B cell (primary cell): Measurements from ENCODE around the gene CRTC3. TPM values are rescaled to one million over a fixed set of nuclear protein-coding genes. Genes with fewer than 3 reads are reported as not detected.
A peak's percentile ranks its signal among the peaks of the same experiment; 100 is the strongest.

ENCODE experiments used
- ATAC-seq: fragments of 200-7000 bp; cut with Tn5 transposase; one replicate; pipeline ENCODE4 v1.10.0; 2021; ENCODE audit warnings: low read depth, mild to moderate bottlenecking, moderate number of reproducible peaks, moderate library complexity
- CTCF ChIA-PET: fragments of 350-600 bp; sonication (Branson Sonifier 250); formaldehyde crosslinking; loops from one replicate; lab custom pipeline; 2021; ENCODE audit warnings: antibody characterized with exemption, inconsistent platforms; lab: Charles Lee
- POLR2A ChIA-PET: fragments of 350-600 bp; sonication (Branson Sonifier 250); formaldehyde crosslinking; loops from one replicate; lab custom pipeline; 2021; ENCODE audit warnings: antibody characterized with exemption; lab: Charles Lee
- DNase-seq: peaks from one replicate; pipeline ENCODE4 v3.0.0; 2013
- H2AFZ ChIP-seq: 2 replicates; pipeline ENCODE4 v1.6.1; 2012; ENCODE audit warnings: mild to moderate bottlenecking, low read depth, low read length; ENCODE audit not compliant: insufficient read depth, poor library complexity, severe bottlenecking
- H3K27ac ChIP-seq, 2 donors: 1 replicate in 1 of 2; 2 replicates in 1 of 2; pipeline ENCODE4 v1.5.1; 2012 to 2013; ENCODE audit warnings: low read length in 2 of 2, mild to moderate bottlenecking in 2 of 2, moderate library complexity in 1 of 2
- H3K27me3 ChIP-seq, 4 experiments: fragments of 200-600 bp in 1 of 4; sonication (generic) in 1 of 4; replicated peaks in 1 of 4; 1 replicate in 2 of 4; 2 replicates in 2 of 4; pipeline versions ENCODE4 v1.6.1 to v1.7.0; 2013 to 2016; ENCODE audit warnings: low read length in 3 of 4, mild to moderate bottlenecking in 2 of 4, mixed read lengths in 1 of 4, moderate library complexity in 1 of 4; ENCODE audit not compliant: insufficient read depth in 4 of 4, control insufficient read depth in 3 of 4; ENCODE audit errors: control extremely low read depth in 1 of 4
- H3K36me3 ChIP-seq, 2 experiments: replicated peaks in 1 of 2; 1 replicate in 1 of 2; 2 replicates in 1 of 2; pipeline versions ENCODE4 v1.6.1 to v1.7.1; 2013; ENCODE audit warnings: low read length in 1 of 2; ENCODE audit not compliant: insufficient read depth in 2 of 2, control insufficient read depth in 1 of 2; ENCODE audit errors: control extremely low read depth in 1 of 2, extremely low read depth in 1 of 2
- H3K4me1 ChIP-seq, 2 donors: fragments of 200-600 bp in 1 of 2; sonication (generic) in 1 of 2; 1 replicate in 1 of 2; 2 replicates in 1 of 2; pipeline versions ENCODE4 v1.5.1 to v1.6.1; 2013 to 2017; ENCODE audit warnings: low read length in 2 of 2; ENCODE audit not compliant: control insufficient read depth in 2 of 2, insufficient read depth in 2 of 2
- H3K4me2 ChIP-seq: replicated peaks from 2 replicates; pipeline ENCODE3; 2012; ENCODE audit warnings: mild to moderate bottlenecking, low read depth, low read length; ENCODE audit not compliant: poor library complexity, severe bottlenecking
- H3K4me3 ChIP-seq, 5 experiments: fragments of 200-600 bp in 1 of 5; sonication (generic) in 1 of 5; 1 replicate in 3 of 5; 2 replicates in 2 of 5; pipeline versions ENCODE4 v1.5.1 to v1.7.0; 2011 to 2016; ENCODE audit warnings: low read length in 4 of 5, mild to moderate bottlenecking in 4 of 5, low read depth in 2 of 5, control low read depth in 1 of 5, moderate library complexity in 1 of 5; ENCODE audit not compliant: insufficient read depth in 1 of 5; ENCODE audit errors: control extremely low read depth in 1 of 5, extremely low read depth in 1 of 5
- H3K79me2 ChIP-seq: fragments of 200-600 bp; sonication (generic); one replicate; pipeline ENCODE4 v1.6.0; 2016; ENCODE audit warnings: low read length; ENCODE audit not compliant: control insufficient read depth, insufficient read depth
- H3K9ac ChIP-seq: fragments of 200-600 bp; sonication (generic); 2 replicates; pipeline ENCODE4 v1.6.1; 2017; ENCODE audit warnings: mild to moderate bottlenecking, low read length, moderate library complexity
- H3K9me3 ChIP-seq, 3 donors: one replicate each; pipeline versions ENCODE4 v1.6.1 to v1.7.1; 2013; ENCODE audit warnings: low read length in 2 of 3; ENCODE audit not compliant: control insufficient read depth in 2 of 3, insufficient read depth in 1 of 3; ENCODE audit errors: control extremely low read depth in 1 of 3
- H4K20me1 ChIP-seq: 2 replicates; pipeline ENCODE4 v1.6.0; 2012; ENCODE audit warnings: mild to moderate bottlenecking, low read length; ENCODE audit not compliant: insufficient read depth, control insufficient read depth, poor library complexity, severe bottlenecking
- H3K27ac Mint-ChIP-seq: one replicate; pipeline ENCODE4 v1.8.0; 2021; ENCODE audit warnings: mixed read lengths
- H3K27me3 Mint-ChIP-seq: one replicate; pipeline ENCODE4 v1.8.0; 2021; ENCODE audit warnings: mixed read lengths
- H3K4me1 Mint-ChIP-seq: one replicate; pipeline ENCODE4 v1.8.0; 2021; ENCODE audit warnings: mixed read lengths
- H3K4me3 Mint-ChIP-seq: one replicate; pipeline ENCODE4 v1.8.0; 2021; ENCODE audit warnings: mixed read lengths
- H3K9me3 Mint-ChIP-seq: one replicate; pipeline ENCODE4 v1.8.0; 2022; ENCODE audit warnings: mixed read lengths; ENCODE audit not compliant: insufficient read depth
- EZH2 ChIP-seq: IDR thresholded peaks from 2 replicates; pipeline ENCODE4 v1.6.1; 2012; ENCODE audit warnings: borderline replicate concordance, low read depth, mild to moderate bottlenecking, moderate library complexity, low read length; ENCODE audit not compliant: insufficient read depth, poor library complexity, severe bottlenecking
- WGBS: methylation state at CpG from one replicate; pipeline ENCODE4 v1.1.5; 2013; ENCODE audit warnings: missing lambda C conversion rate; ENCODE audit not compliant: insufficient coverage; 5-methylcytosine and 5-hydroxymethylcytosine counted together
- intact Hi-C: fragments of 100-400 bp; cut with micrococcal nuclease; formaldehyde crosslinking; loops from one replicate; pipeline ENCODE4 v1.10.0; 2022
- polyA plus RNA-seq: library from polyadenylated mRNA; depleted of rRNA; stranded (reverse); fragments of >200 nt; gene quantifications from 2 replicates; pipeline ENCODE4 v1.2.3, GENCODE V29; 2012
- total RNA-seq, 2 donors: library from RNA; stranded (reverse); fragments of 120-200 nt in 1 of 2; gene quantifications; 1 replicate in 1 of 2; 2 replicates in 1 of 2; pipeline versions ENCODE4 v1.2.3 to v1.2.4, GENCODE V29; 2013 to 2022
- TF ChIP-seq, protein P1 (sequence below): fragments of 200-600 bp; IDR thresholded peaks from one replicate; pipeline ENCODE4 v1.8.0; 2022; ENCODE audit warnings: antibody characterized with exemption, mild to moderate bottlenecking

CRTC3 gene
- total and polyA plus RNA-seq, 2 donors (not counting 1 experiment from before 2014, with no cell fraction given): 34.7 to 95.8 TPM

DNA sequence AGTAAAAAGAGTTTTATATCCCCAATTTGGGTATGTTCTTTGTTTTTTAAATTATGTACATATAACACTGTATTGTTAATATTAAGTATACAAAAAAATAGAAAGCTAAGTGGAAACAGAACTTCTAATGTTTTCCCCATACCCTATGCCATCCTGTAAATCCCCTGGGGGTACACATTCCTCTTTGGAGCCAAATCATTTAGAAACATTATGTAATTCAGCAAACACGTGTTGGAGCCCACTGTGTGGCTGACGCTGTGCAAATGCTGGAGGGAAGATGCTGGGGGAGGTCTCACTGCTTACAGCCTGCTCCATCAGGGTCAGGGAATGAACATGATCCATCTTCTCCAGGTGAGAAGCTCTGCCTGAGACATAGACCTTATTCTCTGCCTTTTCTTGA, 52.8 kb downstream of the CRTC3 start:
- no peak overlapping the region for H2AFZ ChIP-seq
- H3K9me3 Mint-ChIP-seq: no peaks in the 10 kb centered on the region
- peaks cover 53 to 59% of the 10 kb centered on the region in 2 donors for H3K4me1 ChIP-seq
- TF ChIP-seq, protein P1, sequence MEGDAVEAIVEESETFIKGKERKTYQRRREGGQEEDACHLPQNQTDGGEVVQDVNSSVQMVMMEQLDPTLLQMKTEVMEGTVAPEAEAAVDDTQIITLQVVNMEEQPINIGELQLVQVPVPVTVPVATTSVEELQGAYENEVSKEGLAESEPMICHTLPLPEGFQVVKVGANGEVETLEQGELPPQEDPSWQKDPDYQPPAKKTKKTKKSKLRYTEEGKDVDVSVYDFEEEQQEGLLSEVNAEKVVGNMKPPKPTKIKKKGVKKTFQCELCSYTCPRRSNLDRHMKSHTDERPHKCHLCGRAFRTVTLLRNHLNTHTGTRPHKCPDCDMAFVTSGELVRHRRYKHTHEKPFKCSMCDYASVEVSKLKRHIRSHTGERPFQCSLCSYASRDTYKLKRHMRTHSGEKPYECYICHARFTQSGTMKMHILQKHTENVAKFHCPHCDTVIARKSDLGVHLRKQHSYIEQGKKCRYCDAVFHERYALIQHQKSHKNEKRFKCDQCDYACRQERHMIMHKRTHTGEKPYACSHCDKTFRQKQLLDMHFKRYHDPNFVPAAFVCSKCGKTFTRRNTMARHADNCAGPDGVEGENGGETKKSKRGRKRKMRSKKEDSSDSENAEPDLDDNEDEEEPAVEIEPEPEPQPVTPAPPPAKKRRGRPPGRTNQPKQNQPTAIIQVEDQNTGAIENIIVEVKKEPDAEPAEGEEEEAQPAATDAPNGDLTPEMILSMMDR: no peak
- TF ChIP-seq EZH2: no peak
- H3K9me3 ChIP-seq: no peaks in the 10 kb centered on the region
- peaks cover 0 to 3% of the 10 kb centered on the region in 2 experiments for H3K36me3 ChIP-seq
- ATAC-seq: no peak
- ChIA-PET POLR2A (no interaction called here), CTCF (interaction anchor here (1.0 kb wide), 1 partner anchor 263 kb away, joined by 3 read pairs; no protein-coding TSS in a partner anchor)
- DNase-seq: no peak
- peak overlapping the region; percentile 29 for H3K27ac Mint-ChIP-seq
- H3K27me3 Mint-ChIP-seq: no peaks in the 10 kb centered on the region
- H3K9ac ChIP-seq: no peak overlapping the region
- peak overlapping the region; percentile 63 for H3K4me2 ChIP-seq
- WGBS: 88% methylated on average over 1 of the region's 2 CpGs
- no peak overlapping the region for H3K4me3 Mint-ChIP-seq
- intact Hi-C loops: no loop called here
- no peaks in the 10 kb centered on the region for H3K27me3 ChIP-seq
- no peak overlapping the region for H3K4me3 ChIP-seq
- peak overlapping the region in 1 of 2 donors; percentile 68 for H3K27ac ChIP-seq
- peaks cover 58% of the 10 kb centered on the region for H3K4me1 Mint-ChIP-seq
- H3K79me2 ChIP-seq: peaks cover 91% of the 10 kb centered on the region
- H4K20me1 ChIP-seq: peaks cover 15% of the 10 kb centered on the region

- H4K20me1 ChIP-seq: peaks cover 15% of the 10 kb centered on the region
- H3K9ac ChIP-seq: no peak overlapping the region
- H3K4me1 ChIP-seq: peaks cover 53 to 62% of the 10 kb centered on the region in 2 donors
- peak overlapping the region; percentile 63 for H3K4me2 ChIP-seq
- H3K4me3 ChIP-seq: no peak overlapping the region
- Mint-ChIP-seq H3K4me1 (peaks cover 61% of the 10 kb centered on the region), H3K4me3 (peak overlapping the region; percentile 21), H3K9me3 (no peaks in the 10 kb centered on the region), H3K27me3 (no peaks in the 10 kb centered on the region), H3K27ac (peak overlapping the region; percentile 68)
- 33% methylated on average over 2 of the region's 5 CpGs for WGBS
- peaks cover 93% of the 10 kb centered on the region for H3K79me2 ChIP-seq
- POLR2A ChIA-PET: interaction anchor here (0.7 kb wide), 2 partner anchors 10 to 32 kb away, joined by 4 to 6 read pairs; no protein-coding TSS in a partner anchor
- no peak overlapping the region for H2AFZ ChIP-seq
- no peak for ATAC-seq
- DNase-seq: no peak
- CTCF ChIA-PET: interaction anchor here (1.0 to 2.5 kb wide), 2 partner anchors 9 to 12 kb away, joined by 3 to 5 read pairs; no protein-coding TSS in a partner anchor
- no peaks in the 10 kb centered on the region for H3K27me3 ChIP-seq
- no peaks in the 10 kb centered on the region for H3K9me3 ChIP-seq
- H3K27ac ChIP-seq: peak overlapping the region in 1 of 2 donors; percentile 11
- TF ChIP-seq, protein P1: no peak
- TF ChIP-seq EZH2: no peak
- peaks cover 0 to 3% of the 10 kb centered on the region in 2 experiments for H3K36me3 ChIP-seq
- intact Hi-C loops: no loop called here
Observed at GRCh38 chr15:90583471-90584252, 53.9 kb downstream of the CRTC3 start.
